Retinal pigment epithelial cell (primary cell): ENCODE data around the gene TPPP2.
A peak's percentile ranks its signal among the peaks of the same experiment; 100 is the strongest.

Source experiments
- DNase-seq: peaks from one replicate; pipeline ENCODE4 v3.0.0-alpha.2; 2010; ENCODE audit warnings: low read depth
- H3K4me3 ChIP-seq: 2 replicates; pipeline ENCODE4 v1.5.1; 2011; ENCODE audit warnings: mild to moderate bottlenecking, low read length, control low read depth, moderate library complexity
- CTCF ChIP-seq: conservative IDR thresholded peaks from 2 replicates; pipeline ENCODE4 v1.5.1; 2011; ENCODE audit warnings: low read depth, low read length, control low read depth, inconsistent platforms

Gene TPPP2

GRCh38 chr14:21030531-21030930, 514 bp downstream of the TPPP2 start:
- H3K4me3 ChIP-seq = no peak overlapping the region
- no peak for TF ChIP-seq CTCF
- DNase-seq = no peak

GRCh38 chr14:21032326-21033132, 2.5 kb downstream of the TPPP2 start:
- no peak for TF ChIP-seq CTCF
- DNase-seq = no peak
- no peak overlapping the region for H3K4me3 ChIP-seq

GRCh38 chr14:21033133-21033698, 3.2 kb downstream of the TPPP2 start:
- no peak for TF ChIP-seq CTCF
- DNase-seq = no peak
- H3K4me3 ChIP-seq = no peak overlapping the region

GRCh38 chr14:21034707-21035106, 4.7 kb downstream of the TPPP2 start, which contains the start of gene RNASE13:
TSS of gene RNASE13 (minus strand) at chr14:21034807. CDS start at chr14:21034288, 519 bp downstream.
- no peak within 1 kb of the TSS for H3K4me3 ChIP-seq
- no peak for DNase-seq
- TF ChIP-seq CTCF = no peak

GRCh38 chr14:21036751-21037150, 6.7 kb downstream of the TPPP2 start:
- TF ChIP-seq CTCF = no peak
- no peak overlapping the region for H3K4me3 ChIP-seq
- DNase-seq = no peak

GRCh38 chr14:21037156-21037555, 7.1 kb downstream of the TPPP2 start:
- peak; percentile 25 for DNase-seq
- no peak for TF ChIP-seq CTCF
- H3K4me3 ChIP-seq = no peak overlapping the region
